Left ventricle myocardium inferior (tissue), 1 donor: ENCODE results near the gene TPT1. TPM values are rescaled to one million over a fixed set of nuclear protein-coding genes. Genes with fewer than 3 reads are reported as not detected.
A peak's percentile ranks its signal among the peaks of the same experiment; 100 is the strongest.
"Not testable (repeated sequence)": the region's sequence is repeated elsewhere in the genome, so short reads cannot be mapped to it uniquely, and the experiment has no call there.

Source experiments
- DNase-seq: peaks from one replicate; pipeline ENCODE4 v3.0.0-alpha.2; 2020
- H3K27ac ChIP-seq: fragments of 200-600 bp; replicated peaks from 2 replicates; pipeline ENCODE4 v1.8.0; 2021
- H3K27me3 ChIP-seq: fragments of 200-600 bp; 2 replicates; pipeline ENCODE4 v1.8.0; 2021; ENCODE audit warnings: low read depth
- H3K36me3 ChIP-seq: fragments of 200-600 bp; 2 replicates; pipeline ENCODE4 v1.8.0; 2021
- H3K4me1 ChIP-seq: fragments of 200-600 bp; 2 replicates; pipeline ENCODE4 v1.8.0; 2021
- H3K4me3 ChIP-seq: fragments of 200-600 bp; 2 replicates; pipeline ENCODE4 v1.8.0; 2021; ENCODE audit warnings: mild to moderate bottlenecking, moderate library complexity
- H3K9me3 ChIP-seq: fragments of 200-600 bp; replicated peaks from 2 replicates; pipeline ENCODE4 v1.8.0; 2021
- CTCF ChIP-seq: fragments of 200-600 bp; IDR thresholded peaks from 2 replicates; pipeline ENCODE4 v1.8.0; 2021; ENCODE audit warnings: antibody characterized with exemption, mild to moderate bottlenecking, borderline replicate concordance
- intact Hi-C: fragments of 100-400 bp; cut with micrococcal nuclease; formaldehyde crosslinking; loops from one replicate; pipeline ENCODE4 v1.11.0; 2022
- long read RNA-seq: library from polyadenylated mRNA; unstranded; transcript quantifications from one replicate; pipeline ENCODE4 v2.0.0, GENCODE V29; 2021
- total RNA-seq: library from RNA; stranded (reverse); fragmentation: NEBNext Ultra II Directional; extraction: Animal tissue kit (Norgen Biotek cat#: 25700); gene quantifications from one replicate; pipeline ENCODE4 v1.2.1, GENCODE V29; 2021
- donor health status: DM: no; HTN: yes; CAD: no; lungs with severe emphysema.

The TPT1 gene
- total RNA-seq: 4,332 TPM
- long read RNA-seq, full-length matches to known transcripts: 1,260 of 1,301 reads
- long read RNA-seq, partial matches to known transcripts: 26 of 1,301 reads
- long read RNA-seq, other reads (novel, unspliced or antisense): 15 of 1,301 reads

GRCh38 chr13:45341034-45341798 lies at the start of gene TPT1:
Gene TPT1, minus strand, starts transcription at chr13:45341183. Its CDS starts 114 bp downstream, at chr13:45341069.
- TF ChIP-seq CTCF: no peak

DNA sequence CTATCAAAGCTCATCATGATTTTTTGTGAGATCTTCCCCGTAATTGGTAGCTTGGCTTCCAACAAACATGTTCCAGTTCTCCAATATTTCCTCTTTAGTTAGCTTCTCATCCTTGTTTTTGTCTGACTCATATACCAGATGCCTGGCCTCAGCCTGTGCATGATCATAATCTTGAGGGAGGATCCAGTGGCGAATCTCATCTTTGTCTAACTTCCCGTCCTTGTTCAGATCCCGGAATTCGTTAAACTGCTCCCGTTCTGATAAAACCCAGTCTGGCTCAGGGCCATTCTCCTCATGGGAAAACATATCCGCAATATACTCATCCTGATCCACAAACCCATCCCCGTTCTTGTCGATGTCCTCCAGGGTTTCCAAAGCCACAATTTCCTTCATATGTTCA lies 49.4 kb upstream of the TPT1 start:
- intact Hi-C loops, H3K4me3 ChIP-seq, H3K27me3 ChIP-seq, H3K9me3 ChIP-seq, DNase-seq: not testable (repeated sequence)
- peak overlapping the region; percentile 0 for H3K27ac ChIP-seq
- peaks cover 53% of the 10 kb centered on the region for H3K4me1 ChIP-seq
- peaks cover 14% of the 10 kb centered on the region for H3K36me3 ChIP-seq

More at GRCh38 chr13:45341034-45341798, at the start of gene TPT1:
- Histone ChIP-seq H3K27ac (peak within 1 kb of the TSS; percentile 100), H3K4me3 (peak within 1 kb of the TSS; percentile 93), H3K27me3 (no peaks in the 10 kb centered on the region), H3K4me1 (peaks cover 61% of the 10 kb centered on the region), H3K36me3 (peaks cover 59% of the 10 kb centered on the region), H3K9me3 (no peaks in the 10 kb centered on the region)
- intact Hi-C loops: no loop called here
- peak; percentile 99 for DNase-seq

DNA sequence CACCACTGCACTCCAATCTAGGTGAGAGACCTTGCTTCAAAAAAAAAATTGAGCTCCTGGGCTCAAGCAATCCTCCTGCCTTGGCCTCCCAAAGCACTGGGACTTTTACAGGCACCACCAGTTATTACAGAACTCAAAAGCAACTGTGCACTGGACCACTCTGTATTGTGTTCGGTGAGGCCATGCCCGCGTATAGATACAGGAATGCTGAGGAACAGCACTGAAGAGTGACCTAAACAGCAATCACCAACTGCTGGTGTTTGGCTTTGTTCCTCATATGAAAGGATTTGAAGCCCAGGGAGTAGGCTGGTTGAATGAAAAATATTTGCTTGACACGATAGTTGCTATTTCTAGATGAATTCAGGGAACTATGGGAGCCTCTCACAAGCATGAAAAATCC lies 47.7 kb upstream of the TPT1 start:
- H3K27me3 ChIP-seq: no peaks in the 10 kb centered on the region
- H3K4me1 ChIP-seq: peaks cover 46% of the 10 kb centered on the region
- H3K4me3 ChIP-seq: no peak overlapping the region
- H3K9me3 ChIP-seq: no peaks in the 10 kb centered on the region
- peaks cover 20% of the 10 kb centered on the region for H3K36me3 ChIP-seq
- intact Hi-C loops: no loop called here
- peak overlapping the region; percentile 30 for H3K27ac ChIP-seq
- TF ChIP-seq CTCF: no peak
- no peak for DNase-seq

- intact Hi-C loops, H3K27me3 ChIP-seq, H3K4me3 ChIP-seq, H3K27ac ChIP-seq, DNase-seq, H3K9me3 ChIP-seq: not testable (repeated sequence)
- Histone ChIP-seq H3K36me3 (peaks cover 20% of the 10 kb centered on the region), H3K4me1 (peaks cover 30% of the 10 kb centered on the region)
Measured at GRCh38 chr13:45386892-45387575, 46.1 kb upstream of the TPT1 start.

DNA sequence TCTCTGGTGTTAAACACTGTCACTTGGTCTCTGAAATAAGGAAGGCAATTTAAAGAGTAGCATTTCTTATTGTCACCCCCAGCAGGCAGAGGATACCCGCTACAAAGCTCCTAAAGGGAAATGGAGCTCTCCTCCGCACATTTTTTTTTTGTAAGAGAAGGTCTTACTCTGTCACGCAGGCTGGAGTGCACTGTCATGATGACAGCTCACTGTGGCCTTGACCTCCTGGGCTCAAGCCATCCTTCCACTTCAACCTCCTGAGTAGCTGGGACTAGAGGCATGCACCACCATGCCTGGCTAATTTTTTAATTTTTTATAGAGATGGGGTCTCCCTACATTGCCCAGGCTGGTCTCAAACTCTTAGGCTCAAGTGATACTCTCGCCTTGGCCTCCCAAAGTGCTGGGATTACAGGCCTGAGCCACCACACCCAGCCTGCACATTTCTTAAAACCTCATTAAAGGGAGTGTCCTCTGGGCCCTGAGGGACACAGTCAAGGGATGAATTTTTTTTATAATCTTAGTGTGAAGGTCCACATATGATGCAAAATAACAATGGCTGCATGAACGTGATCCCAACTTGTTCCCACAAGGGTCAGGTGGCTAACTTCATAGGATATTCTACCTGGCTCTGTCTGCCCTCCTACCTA lies 45.0 kb upstream of the TPT1 start:
- intact Hi-C loops: no loop called here
- H3K4me3 ChIP-seq: no peak overlapping the region
- no peak for TF ChIP-seq CTCF
- H3K4me1 ChIP-seq: peaks cover 22% of the 10 kb centered on the region
- peak overlapping the region; percentile 61 for H3K27ac ChIP-seq
- no peaks in the 10 kb centered on the region for H3K9me3 ChIP-seq
- DNase-seq: no peak
- peaks cover 16% of the 10 kb centered on the region for H3K36me3 ChIP-seq
- H3K27me3 ChIP-seq: no peaks in the 10 kb centered on the region

- peak overlapping the region; percentile 61 for H3K27ac ChIP-seq
Measured at GRCh38 chr13:45385320-45385719, 44.3 kb upstream of the TPT1 start.

More at GRCh38 chr13:45385320-45385719, 44.3 kb upstream of the TPT1 start:
- H3K4me1 ChIP-seq: peaks cover 22% of the 10 kb centered on the region
- intact Hi-C loops: no loop called here
- no peak overlapping the region for H3K4me3 ChIP-seq
- H3K36me3 ChIP-seq: peaks cover 14% of the 10 kb centered on the region
- DNase-seq: no peak
- H3K27me3 ChIP-seq: no peaks in the 10 kb centered on the region
- no peak for TF ChIP-seq CTCF
- H3K9me3 ChIP-seq: no peaks in the 10 kb centered on the region
